SU-DHL-6 (cell line): ENCODE data around the gene NXPH1.

Experiments used
- H2AFZ ChIP-seq: fragments of 200-600 bp; sonication (generic); 2 replicates; pipeline ENCODE4 v1.6.1; 2014; ENCODE audit warnings: low read depth, mild to moderate bottlenecking, moderate library complexity, mixed read lengths, antibody characterized with exemption, low read length; ENCODE audit not compliant: severe bottlenecking
- H3F3A ChIP-seq: fragments of 200-600 bp; shearing (Covaris generic); 2 replicates; pipeline ENCODE4 v1.6.0; 2016; ENCODE audit warnings: antibody characterized with exemption, mild to moderate bottlenecking; ENCODE audit not compliant: insufficient read depth
- H3K27ac ChIP-seq: fragments of 200-600 bp; sonication (generic); 2 replicates; pipeline ENCODE4 v1.5.1; 2016; ENCODE audit warnings: low read depth, mild to moderate bottlenecking, low read length, moderate library complexity, mixed read lengths
- H3K27me3 ChIP-seq: fragments of 200-600 bp; sonication (generic), shearing (Covaris generic); 2 replicates; pipeline ENCODE4 v1.6.0; 2014; ENCODE audit warnings: mild to moderate bottlenecking, low read length
- H3K36me3 ChIP-seq: fragments of 200-600 bp; sonication (generic); 2 replicates; pipeline ENCODE4 v1.6.1; 2014; ENCODE audit warnings: mild to moderate bottlenecking, low read length, mixed read lengths
- H3K4me2 ChIP-seq: fragments of 300-600, 200-600 bp; shearing (Covaris generic), sonication (generic); 2 replicates; pipeline ENCODE4 v1.6.0; 2014; ENCODE audit warnings: low read length, low read depth, mild to moderate bottlenecking; ENCODE audit not compliant: poor library complexity, severe bottlenecking
- H3K4me3 ChIP-seq: fragments of 200-600 bp; sonication (generic); 2 replicates; pipeline ENCODE4 v1.5.1; 2014; ENCODE audit warnings: antibody characterized with exemption, low read length, mild to moderate bottlenecking, mixed read lengths; ENCODE audit not compliant: insufficient read depth, poor library complexity, severe bottlenecking
- H3K79me2 ChIP-seq: fragments of 200-600 bp; sonication (generic); 2 replicates; pipeline ENCODE4 v1.6.1; 2014; ENCODE audit warnings: mild to moderate bottlenecking, low read length, moderate library complexity; ENCODE audit not compliant: insufficient read depth
- H3K9ac ChIP-seq: fragments of 200-600 bp; sonication (generic); 2 replicates; pipeline ENCODE4 v1.7.0; 2014; ENCODE audit warnings: mild to moderate bottlenecking, low read length
- H3K9me2 ChIP-seq: fragments of 200-600 bp; sonication (generic); replicated peaks from 2 replicates; pipeline ENCODE4 v1.6.1; 2014; ENCODE audit warnings: low read length; ENCODE audit not compliant: insufficient read depth
- H3K9me3 ChIP-seq: fragments of 200-600 bp; sonication (generic); 2 replicates; pipeline ENCODE4 v1.6.1; 2014; ENCODE audit warnings: low read length, mixed read lengths; ENCODE audit not compliant: insufficient read depth
- H4K20me1 ChIP-seq: fragments of 200-600 bp; sonication (generic); 2 replicates; pipeline ENCODE4 v1.6.1; 2014; ENCODE audit warnings: low read depth, mild to moderate bottlenecking, antibody characterized with exemption, low read length, moderate library complexity, mixed read lengths
- CTCF ChIP-seq: fragments of 200-600 bp; sonication (generic); IDR thresholded peaks from one replicate; pipeline ENCODE4 v1.5.1; 2017; ENCODE audit warnings: antibody characterized with exemption, mild to moderate bottlenecking, low read length, moderate library complexity; ENCODE audit not compliant: insufficient read depth, poor library complexity, severe bottlenecking
- EZH2phosphoT487 ChIP-seq: fragments of 200-600 bp; sonication (generic), shearing (Covaris generic); conservative IDR thresholded peaks from 2 replicates; pipeline ENCODE4 v1.6.1; 2018; ENCODE audit warnings: mild to moderate bottlenecking, antibody characterized with exemption, low read length, moderate library complexity, mixed read lengths

The NXPH1 gene

GRCh38 chr7:8640671-8641070 is 207.3 kb downstream of the NXPH1 start:
- Histone ChIP-seq H3K9me2 (no peaks in the 10 kb centered on the region), H3K9me3 (no peaks in the 10 kb centered on the region), H3K79me2 (no peaks in the 10 kb centered on the region), H3K36me3 (no peaks in the 10 kb centered on the region), H4K20me1 (no peaks in the 10 kb centered on the region), H3K27me3 (peaks cover 3% of the 10 kb centered on the region; the same call in 1 of the 2 replicates), H3K4me3 (no peak overlapping the region), H3K4me2 (no peak overlapping the region), H2AFZ (no peak overlapping the region), H3K9ac (no peak overlapping the region), H3K27ac (no peak overlapping the region), H3F3A (no peaks in the 10 kb centered on the region)
- no peak for TF ChIP-seq EZH2phosphoT487
- no peak for TF ChIP-seq CTCF

- no peaks in the 10 kb centered on the region for H3K9me2 ChIP-seq
- no peaks in the 10 kb centered on the region for H3K79me2 ChIP-seq
- no peak overlapping the region for H3K27ac ChIP-seq
- no peak overlapping the region for H3K4me2 ChIP-seq
- no peak overlapping the region for H3K9ac ChIP-seq
- no peak overlapping the region for H2AFZ ChIP-seq
- H4K20me1 ChIP-seq, result no peaks in the 10 kb centered on the region
- H3K4me3 ChIP-seq, result no peak overlapping the region
- TF ChIP-seq EZH2phosphoT487 (no peak), CTCF (no peak)
- H3F3A ChIP-seq, result no peaks in the 10 kb centered on the region
- H3K27me3 ChIP-seq, result no peaks in the 10 kb centered on the region
- H3K36me3 ChIP-seq, result no peaks in the 10 kb centered on the region
- H3K9me3 ChIP-seq, result no peaks in the 10 kb centered on the region
These were observed 235.5 kb downstream of the NXPH1 start for GRCh38 chr7:8668627-8669500.

- no peak overlapping the region for H2AFZ ChIP-seq
- H3K4me3 ChIP-seq, result no peak overlapping the region
- H3K27me3 ChIP-seq, result no peaks in the 10 kb centered on the region
- H3K36me3 ChIP-seq, result no peaks in the 10 kb centered on the region
- H3K4me2 ChIP-seq, result no peak overlapping the region
- H3K9me3 ChIP-seq, result no peaks in the 10 kb centered on the region
- no peak for TF ChIP-seq CTCF
- no peak for TF ChIP-seq EZH2phosphoT487
- no peaks in the 10 kb centered on the region for H3K9me2 ChIP-seq
- no peaks in the 10 kb centered on the region for H3F3A ChIP-seq
- H3K79me2 ChIP-seq, result no peaks in the 10 kb centered on the region
- no peak overlapping the region for H3K27ac ChIP-seq
- H3K9ac ChIP-seq, result no peak overlapping the region
- no peaks in the 10 kb centered on the region for H4K20me1 ChIP-seq
These were observed 236.1 kb downstream of the NXPH1 start for GRCh38 chr7:8669501-8669851.
